NOMO-1 treated with DMSO at 0.1 percent for 48 hours (cell line): ENCODE data around the gene SSX2IP.
"Not testable (repeated sequence)": the region's sequence is repeated elsewhere in the genome, so short reads cannot be mapped to it uniquely, and the experiment has no call there.

Experiments used
- DNase-seq: peaks from one replicate; lab custom pipeline; 2025; ENCODE audit not compliant: unreplicated experiment; lab: John Stamatoyannopoulos, UW

SSX2IP gene

GRCh38 chr1:84682047-84682446 is 8.2 kb downstream of the SSX2IP start:
- DNase-seq, result no peak

- DNase-seq, result no peak
Measured at GRCh38 chr1:84677415-84678099, 12.7 kb downstream of the SSX2IP start.

- DNase-seq, result no peak
Measured at GRCh38 chr1:84675631-84676030, 14.6 kb downstream of the SSX2IP start.

GRCh38 chr1:84675106-84675505 is 15.2 kb downstream of the SSX2IP start:
- no peak for DNase-seq

- no peak for DNase-seq
Measured at GRCh38 chr1:84674705-84675104, 15.6 kb downstream of the SSX2IP start.

- no peak for DNase-seq
Measured at GRCh38 chr1:84674021-84674420, 16.2 kb downstream of the SSX2IP start.

GRCh38 chr1:84672080-84672854 is 18.0 kb downstream of the SSX2IP start:
- no peak for DNase-seq

GRCh38 chr1:84669831-84670230 is 20.4 kb downstream of the SSX2IP start:
- DNase-seq, result no peak

GRCh38 chr1:84668185-84668584 is 22.1 kb downstream of the SSX2IP start:
- no peak for DNase-seq

GRCh38 chr1:84665703-84666317 is 24.5 kb downstream of the SSX2IP start:
- DNase-seq, result no peak

GRCh38 chr1:84653130-84653677 is 37.1 kb downstream of the SSX2IP start:
- no peak for DNase-seq

- no peak for DNase-seq
Measured at GRCh38 chr1:84644472-84644871, 45.8 kb downstream of the SSX2IP start.

GRCh38 chr1:84643183-84643582 is 47.1 kb downstream of the SSX2IP start:
- no peak for DNase-seq

- no peak for DNase-seq
Measured at GRCh38 chr1:84642774-84643173, 47.5 kb downstream of the SSX2IP start.

GRCh38 chr1:84639731-84640130 is 50.5 kb downstream of the SSX2IP start:
- not testable (repeated sequence) for DNase-seq

- DNase-seq, result no peak
Measured at GRCh38 chr1:84635429-84635828, 54.8 kb downstream of the SSX2IP start.

GRCh38 chr1:84634536-84635205 is 55.6 kb downstream of the SSX2IP start:
- no peak for DNase-seq

- DNase-seq, result no peak
Measured at GRCh38 chr1:84632673-84633434, 57.4 kb downstream of the SSX2IP start.

GRCh38 chr1:84632137-84632536 is 58.1 kb downstream of the SSX2IP start:
- DNase-seq, result no peak

GRCh38 chr1:84624876-84625275 is 65.4 kb downstream of the SSX2IP start:
- no peak for DNase-seq

GRCh38 chr1:84621553-84621952 is 68.7 kb downstream of the SSX2IP start:
- DNase-seq, result no peak
